GM12878 (cell line): ENCODE data around the gene PEX16. TPM values are rescaled to one million over a fixed set of nuclear protein-coding genes. Genes with fewer than 3 reads are reported as not detected.

Experiments used
- ATAC-seq: fragments of 200-7000 bp; cut with Tn5 transposase; 3 replicates; pipeline ENCODE4 v1.9.1; 2020; ENCODE audit warnings: mild to moderate bottlenecking, moderate library complexity
- BruUV-seq: library from RNA; stranded (reverse); fragments of 400-500 nt; replicated peaks from 2 replicates; lab custom pipeline; 2021; lab: Mats Ljungman, UMichigan
- CTCF ChIA-PET: fragments of 300-600 bp; sonication (Branson Sonifier 250); formaldehyde crosslinking; extraction: SDS; loops from one replicate; lab custom pipeline; 2021; ENCODE audit warnings: inconsistent platforms; lab: Yijun Ruan, JAX
- POLR2A ChIA-PET: fragments of 350-600 bp; formaldehyde crosslinking; extraction: SDS; loops from one replicate; lab custom pipeline; 2021; ENCODE audit warnings: inconsistent platforms; lab: Charles Lee
- RAD21 ChIA-PET: fragments of 300-600 bp; sonication (Branson Sonifier 250); formaldehyde crosslinking; loops from one replicate; lab custom pipeline; 2023; ENCODE audit warnings: antibody characterized with exemption; ENCODE audit not compliant: unreplicated experiment; lab: Charles Lee
- SMC1A ChIA-PET: fragments of 300-600 bp; sonication (Branson Sonifier 250); formaldehyde crosslinking; loops from one replicate; lab custom pipeline; 2023; ENCODE audit not compliant: unreplicated experiment, uncharacterized antibody; lab: Charles Lee
- DNase-seq: peaks from one replicate; pipeline ENCODE4 v3.0.0-alpha.2; 2011; ENCODE audit warnings: low read depth, low spot score
- FAIRE-seq: peaks from 3 replicates; lab custom pipeline; 2011; peaks lifted over from hg19 to GRCh38; lab: Jason Lieb, UNC
- H2AFZ ChIP-seq: 2 replicates; pipeline ENCODE4 v1.6.0; 2011; ENCODE audit warnings: low read depth, low read length, control low read depth; ENCODE audit not compliant: control insufficient read depth
- H3K27ac ChIP-seq: 2 replicates; pipeline ENCODE4 v1.5.1; 2011; ENCODE audit warnings: control low read depth; ENCODE audit not compliant: control insufficient read depth, insufficient read depth
- H3K27me3 ChIP-seq, 2 experiments: replicated peaks in 1 of 2; 2 replicates each; pipeline versions ENCODE4 v1.6.0 to v1.6.1; 2011; ENCODE audit warnings: low read length in 1 of 2; ENCODE audit not compliant: control insufficient read depth in 2 of 2, insufficient read depth in 2 of 2
- H3K36me3 ChIP-seq, 2 experiments: 2 replicates each; pipeline ENCODE4 v1.5.1; 2011; ENCODE audit warnings: low read length in 1 of 2; ENCODE audit not compliant: control insufficient read depth in 2 of 2, insufficient read depth in 2 of 2
- H3K4me1 ChIP-seq: 2 replicates; pipeline ENCODE4 v1.6.1; 2011; ENCODE audit warnings: mild to moderate bottlenecking, low read length, moderate library complexity, mixed read lengths; ENCODE audit not compliant: control insufficient read depth, insufficient read depth
- H3K4me2 ChIP-seq: 2 replicates; pipeline ENCODE4 v1.6.0; 2011; ENCODE audit warnings: control low read depth; ENCODE audit not compliant: control insufficient read depth, insufficient read depth
- H3K4me3 ChIP-seq: fragments of 200-600 bp; sonication (generic); 2 replicates; pipeline ENCODE4 v1.5.1; 2016
- H3K79me2 ChIP-seq: 2 replicates; pipeline ENCODE4 v1.6.0; 2011; ENCODE audit warnings: low read length; ENCODE audit not compliant: control insufficient read depth, insufficient read depth
- H3K9ac ChIP-seq: 2 replicates; pipeline ENCODE4 v1.8.0; 2011; ENCODE audit warnings: low read length, control low read depth, mixed read lengths; ENCODE audit not compliant: control insufficient read depth, insufficient read depth
- H3K9me3 ChIP-seq: replicated peaks from 3 replicates; pipeline ENCODE4 v1.5.1; 2011; ENCODE audit warnings: mild to moderate bottlenecking, low read length; ENCODE audit not compliant: control insufficient read depth, insufficient read depth
- H4K20me1 ChIP-seq: 2 replicates; pipeline ENCODE4 v1.6.0; 2011; ENCODE audit not compliant: control insufficient read depth, insufficient read depth
- CTCF ChIP-seq, 3 experiments: IDR thresholded peaks in 2 of 3; conservative IDR thresholded peaks in 1 of 3; 2 replicates each; pipeline ENCODE4 v1.5.1; 2011; ENCODE audit warnings: low read depth in 3 of 3, low read length in 3 of 3, mild to moderate bottlenecking in 3 of 3, control low read depth in 2 of 3, moderate library complexity in 2 of 3, inconsistent platforms in 1 of 3, mixed read lengths in 1 of 3; ENCODE audit not compliant: control insufficient read depth in 2 of 3, insufficient read depth in 1 of 3; ENCODE audit errors: extremely low read depth in 1 of 3
- NBN ChIP-seq: fragments of 450-650 bp; IDR thresholded peaks from 2 replicates; pipeline ENCODE4 v1.6.1; 2016
- WGBS: methylation state at CpG from one replicate; pipeline ENCODE4 v1.1.6; 2016; ENCODE audit warnings: low lambda C conversion rate; ENCODE audit not compliant: insufficient replicate concordance, insufficient coverage; ENCODE audit errors: missing lambda C conversion rate; 5-methylcytosine and 5-hydroxymethylcytosine counted together
- in situ Hi-C: fragments of 300-500 bp; cut with MboI; formaldehyde crosslinking; loops from 9 replicates; pipeline ENCODE4 v1.14.3; 2018; ENCODE audit warnings: mixed read lengths
- intact Hi-C: fragments of 100-400 bp; cut with micrococcal nuclease; formaldehyde crosslinking; loops from one replicate; pipeline ENCODE4 v1.14.2; 2022; ENCODE audit not compliant: unreplicated experiment
- polyA plus RNA-seq, 11 experiments: library from polyadenylated mRNA; depleted of rRNA in 4 of 11; unstranded in 6 of 11; stranded (reverse) in 5 of 11; fragments of >200 nt; fragmentation: Nextera tagmentation in 4 of 11; fragmentation: Illumina TruSeq in 1 of 11; extraction: Ambion mirVana in 4 of 11; extraction: Trizol in 1 of 11; gene quantifications; 1 replicate in 1 of 11; 2 replicates in 10 of 11; pipeline versions ENCODE4 v1.2.1 to v1.2.3, GENCODE V29; 2011 to 2016; ENCODE audit warnings: inconsistent platforms in 2 of 11, missing spikeins in 2 of 11, low read depth in 1 of 11
- total RNA-seq, 4 experiments: library from RNA; depleted of rRNA in 3 of 4; stranded (reverse); fragments of >200 nt in 3 of 4; fragmentation: Illumina TruSeq in 1 of 4; extraction: Trizol in 1 of 4; gene quantifications; 2 replicates each; pipeline versions ENCODE4 v1.2.1 to v1.2.3, GENCODE V29; 2013 to 2021

The PEX16 gene
- total and polyA plus RNA-seq, 10 of the 15 experiments (the other 5 are each of a cell fraction or from before 2014, with no cell fraction given), result 1.4 to 53.5 (median 27.6) TPM

- no peak overlapping the region for H2AFZ ChIP-seq
Measured at GRCh38 chr11:45897556-45897955, 20.1 kb downstream of the PEX16 start.

More at GRCh38 chr11:45897556-45897955, 20.1 kb downstream of the PEX16 start:
- DNase-seq (no peak), FAIRE-seq (no peak), ATAC-seq (no peak)
- in situ Hi-C loops (no loop called here), intact Hi-C loops (no loop called here)
- Histone ChIP-seq H3K4me2 (no peak overlapping the region), H3K9ac (no peak overlapping the region), H3K27ac (no peak overlapping the region), H3K4me3 (no peak overlapping the region), H3K79me2 (no peaks in the 10 kb centered on the region), H3K9me3 (no peaks in the 10 kb centered on the region), H3K4me1 (no peaks in the 10 kb centered on the region), H4K20me1 (no peaks in the 10 kb centered on the region; the same call in 1 of the 2 replicates), H3K27me3 (peaks cover 3 to 10% of the 10 kb centered on the region in 2 experiments; a peak in 3 of 4 replicates), H3K36me3 (no peaks in the 10 kb centered on the region)
- BruUV-seq, result no TSS peak
- TF ChIP-seq CTCF (IDR thresholded peaks at IDR 0.05 in 2 of 3, conservative IDR thresholded peaks at IDR 0.05 in 1 of 3; ENCODE audit: control insufficient read depth in 2 of 3, extremely low read depth in 1 of 3, insufficient read depth in 1 of 3, low read depth in 3 of 3, low read length in 3 of 3), result 0 out of 6 replicates have a peak, but pooled peaks of 1 of the 3 experiments have one; percentile 0
- TF ChIP-seq NBN, result no peak
- 17% methylated on average over 6 of the region's 6 CpGs for WGBS
- POLR2A ChIA-PET, result interaction anchor here (1.0 kb wide), 1 partner anchor 16 kb away, joined by 3 read pairs; no protein-coding TSS in a partner anchor
- SMC1A ChIA-PET, result no interaction called here
- RAD21 ChIA-PET, result interaction anchor here (1.0 to 2.0 kb wide), 2 partner anchors 20 to 109 kb away, joined by 3 to 5 read pairs; partner anchors contain the start of gene PEX16
- CTCF ChIA-PET, result interaction anchor here (1.3 to 1.5 kb wide), 2 partner anchors 109 to 126 kb away, joined by 3 read pairs; no protein-coding TSS in a partner anchor
